GM12878 (cell line): ENCODE results near the gene CPVL. TPM values are rescaled to one million over a fixed set of nuclear protein-coding genes. Genes with fewer than 3 reads are reported as not detected.

ENCODE experiments used
- ATAC-seq: fragments of 200-7000 bp; cut with Tn5 transposase; 3 replicates; pipeline ENCODE4 v1.9.1; 2020; ENCODE audit warnings: mild to moderate bottlenecking, moderate library complexity
- BruUV-seq: library from RNA; stranded (reverse); fragments of 400-500 nt; replicated peaks from 2 replicates; lab custom pipeline; 2021; lab: Mats Ljungman, UMichigan
- CTCF ChIA-PET: fragments of 300-600 bp; sonication (Branson Sonifier 250); formaldehyde crosslinking; extraction: SDS; loops from one replicate; lab custom pipeline; 2021; ENCODE audit warnings: inconsistent platforms; lab: Yijun Ruan, JAX
- POLR2A ChIA-PET: fragments of 350-600 bp; formaldehyde crosslinking; extraction: SDS; loops from one replicate; lab custom pipeline; 2021; ENCODE audit warnings: inconsistent platforms; lab: Charles Lee
- RAD21 ChIA-PET: fragments of 300-600 bp; sonication (Branson Sonifier 250); formaldehyde crosslinking; loops from one replicate; lab custom pipeline; 2023; ENCODE audit warnings: antibody characterized with exemption; ENCODE audit not compliant: unreplicated experiment; lab: Charles Lee
- SMC1A ChIA-PET: fragments of 300-600 bp; sonication (Branson Sonifier 250); formaldehyde crosslinking; loops from one replicate; lab custom pipeline; 2023; ENCODE audit not compliant: unreplicated experiment, uncharacterized antibody; lab: Charles Lee
- DNase-seq: peaks from one replicate; pipeline ENCODE4 v3.0.0-alpha.2; 2011; ENCODE audit warnings: low read depth, low spot score
- FAIRE-seq: peaks from 3 replicates; lab custom pipeline; 2011; peaks lifted over from hg19 to GRCh38; lab: Jason Lieb, UNC
- H2AFZ ChIP-seq: 2 replicates; pipeline ENCODE4 v1.6.0; 2011; ENCODE audit warnings: low read depth, low read length, control low read depth; ENCODE audit not compliant: control insufficient read depth
- H3K27ac ChIP-seq: 2 replicates; pipeline ENCODE4 v1.5.1; 2011; ENCODE audit warnings: control low read depth; ENCODE audit not compliant: control insufficient read depth, insufficient read depth
- H3K27me3 ChIP-seq, 2 experiments: replicated peaks in 1 of 2; 2 replicates each; pipeline versions ENCODE4 v1.6.0 to v1.6.1; 2011; ENCODE audit warnings: low read length in 1 of 2; ENCODE audit not compliant: control insufficient read depth in 2 of 2, insufficient read depth in 2 of 2
- H3K36me3 ChIP-seq, 2 experiments: 2 replicates each; pipeline ENCODE4 v1.5.1; 2011; ENCODE audit warnings: low read length in 1 of 2; ENCODE audit not compliant: control insufficient read depth in 2 of 2, insufficient read depth in 2 of 2
- H3K4me1 ChIP-seq: 2 replicates; pipeline ENCODE4 v1.6.1; 2011; ENCODE audit warnings: mild to moderate bottlenecking, low read length, moderate library complexity, mixed read lengths; ENCODE audit not compliant: control insufficient read depth, insufficient read depth
- H3K4me2 ChIP-seq: 2 replicates; pipeline ENCODE4 v1.6.0; 2011; ENCODE audit warnings: control low read depth; ENCODE audit not compliant: control insufficient read depth, insufficient read depth
- H3K4me3 ChIP-seq: fragments of 200-600 bp; sonication (generic); 2 replicates; pipeline ENCODE4 v1.5.1; 2016
- H3K79me2 ChIP-seq: 2 replicates; pipeline ENCODE4 v1.6.0; 2011; ENCODE audit warnings: low read length; ENCODE audit not compliant: control insufficient read depth, insufficient read depth
- H3K9ac ChIP-seq: 2 replicates; pipeline ENCODE4 v1.8.0; 2011; ENCODE audit warnings: low read length, control low read depth, mixed read lengths; ENCODE audit not compliant: control insufficient read depth, insufficient read depth
- H3K9me3 ChIP-seq: replicated peaks from 3 replicates; pipeline ENCODE4 v1.5.1; 2011; ENCODE audit warnings: mild to moderate bottlenecking, low read length; ENCODE audit not compliant: control insufficient read depth, insufficient read depth
- H4K20me1 ChIP-seq: 2 replicates; pipeline ENCODE4 v1.6.0; 2011; ENCODE audit not compliant: control insufficient read depth, insufficient read depth
- ATF3 ChIP-seq: IDR thresholded peaks from 2 replicates; pipeline ENCODE4 v1.6.1; 2011; ENCODE audit warnings: low read depth, mild to moderate bottlenecking, low read length, moderate library complexity, borderline replicate concordance; ENCODE audit errors: extremely low read depth
- CHD2 ChIP-seq: IDR thresholded peaks from 2 replicates; pipeline ENCODE4 v1.6.1; 2011; ENCODE audit warnings: low read depth, low read length, improper control_type of control experiment, borderline replicate concordance
- SIX5 ChIP-seq: IDR thresholded peaks from 2 replicates; pipeline ENCODE4 v1.6.1; 2011; ENCODE audit warnings: mild to moderate bottlenecking, low read depth, low read length, moderate library complexity; ENCODE audit not compliant: severe bottlenecking
- WGBS: methylation state at CpG from one replicate; pipeline ENCODE4 v1.1.6; 2016; ENCODE audit warnings: low lambda C conversion rate; ENCODE audit not compliant: insufficient replicate concordance, insufficient coverage; ENCODE audit errors: missing lambda C conversion rate; 5-methylcytosine and 5-hydroxymethylcytosine counted together
- in situ Hi-C: fragments of 300-500 bp; cut with MboI; formaldehyde crosslinking; loops from 9 replicates; pipeline ENCODE4 v1.14.3; 2018; ENCODE audit warnings: mixed read lengths
- intact Hi-C: fragments of 100-400 bp; cut with micrococcal nuclease; formaldehyde crosslinking; loops from one replicate; pipeline ENCODE4 v1.14.2; 2022; ENCODE audit not compliant: unreplicated experiment
- polyA plus RNA-seq, 11 experiments: library from polyadenylated mRNA; depleted of rRNA in 4 of 11; unstranded in 6 of 11; stranded (reverse) in 5 of 11; fragments of >200 nt; fragmentation: Nextera tagmentation in 4 of 11; fragmentation: Illumina TruSeq in 1 of 11; extraction: Ambion mirVana in 4 of 11; extraction: Trizol in 1 of 11; gene quantifications; 1 replicate in 1 of 11; 2 replicates in 10 of 11; pipeline versions ENCODE4 v1.2.1 to v1.2.3, GENCODE V29; 2011 to 2016; ENCODE audit warnings: inconsistent platforms in 2 of 11, missing spikeins in 2 of 11, low read depth in 1 of 11
- total RNA-seq, 4 experiments: library from RNA; depleted of rRNA in 3 of 4; stranded (reverse); fragments of >200 nt in 3 of 4; fragmentation: Illumina TruSeq in 1 of 4; extraction: Trizol in 1 of 4; gene quantifications; 2 replicates each; pipeline versions ENCODE4 v1.2.1 to v1.2.3, GENCODE V29; 2013 to 2021
- TF ChIP-seq, protein P1 (sequence below): fragments of 450-650 bp; formaldehyde crosslinking; IDR thresholded peaks from 2 replicates; pipeline ENCODE4 v1.4.0; 2022; ENCODE audit warnings: mild to moderate bottlenecking, moderate library complexity

Gene CPVL
- total and polyA plus RNA-seq, 10 of the 15 experiments (the other 5 are each of a cell fraction or from before 2014, with no cell fraction given): 0.59 TPM; not detected in 9

DNA sequence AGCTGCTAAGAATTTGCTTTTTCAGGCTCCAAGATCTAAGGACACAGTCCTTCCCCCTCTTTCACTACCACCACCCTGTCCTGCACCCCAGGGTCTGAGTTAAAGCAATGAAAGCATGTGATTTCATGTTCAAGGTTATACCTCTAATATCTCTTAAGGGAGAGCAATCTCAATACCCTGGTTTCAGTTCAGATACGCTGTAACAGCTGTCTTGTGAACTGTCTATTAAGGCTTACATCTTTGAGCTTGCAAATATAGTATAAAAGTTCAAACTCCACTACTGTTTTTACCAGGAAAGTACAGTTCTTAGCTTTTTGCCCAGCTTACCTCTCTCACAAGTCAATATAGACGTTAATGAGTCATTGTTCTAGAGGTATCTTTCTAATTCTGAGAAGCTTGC, 2.6 kb downstream of the CPVL start:
- ChIA-PET CTCF (interaction anchor here (1.4 kb wide), 1 partner anchor 217 kb away, joined by 3 read pairs; no protein-coding TSS in a partner anchor), RAD21 (no interaction called here)
- FAIRE-seq (no peak), DNase-seq (no peak), ATAC-seq (no peak)
- intact Hi-C loops (no loop called here), in situ Hi-C loops (no loop called here)
- Histone ChIP-seq H3K9ac (no peak overlapping the region), H3K79me2 (no peaks in the 10 kb centered on the region), H3K27ac (no peak overlapping the region), H3K4me3 (no peak overlapping the region), H3K4me1 (no peaks in the 10 kb centered on the region), H3K36me3 (no peaks in the 10 kb centered on the region), H4K20me1 (no peaks in the 10 kb centered on the region), H3K4me2 (no peak overlapping the region)
- 0% methylated on average over 2 of the region's 2 CpGs for WGBS
- no TSS peak for BruUV-seq
- TF ChIP-seq ATF3 (no peak), CHD2 (no peak), SIX5 (no peak)
- TF ChIP-seq, protein P1, sequence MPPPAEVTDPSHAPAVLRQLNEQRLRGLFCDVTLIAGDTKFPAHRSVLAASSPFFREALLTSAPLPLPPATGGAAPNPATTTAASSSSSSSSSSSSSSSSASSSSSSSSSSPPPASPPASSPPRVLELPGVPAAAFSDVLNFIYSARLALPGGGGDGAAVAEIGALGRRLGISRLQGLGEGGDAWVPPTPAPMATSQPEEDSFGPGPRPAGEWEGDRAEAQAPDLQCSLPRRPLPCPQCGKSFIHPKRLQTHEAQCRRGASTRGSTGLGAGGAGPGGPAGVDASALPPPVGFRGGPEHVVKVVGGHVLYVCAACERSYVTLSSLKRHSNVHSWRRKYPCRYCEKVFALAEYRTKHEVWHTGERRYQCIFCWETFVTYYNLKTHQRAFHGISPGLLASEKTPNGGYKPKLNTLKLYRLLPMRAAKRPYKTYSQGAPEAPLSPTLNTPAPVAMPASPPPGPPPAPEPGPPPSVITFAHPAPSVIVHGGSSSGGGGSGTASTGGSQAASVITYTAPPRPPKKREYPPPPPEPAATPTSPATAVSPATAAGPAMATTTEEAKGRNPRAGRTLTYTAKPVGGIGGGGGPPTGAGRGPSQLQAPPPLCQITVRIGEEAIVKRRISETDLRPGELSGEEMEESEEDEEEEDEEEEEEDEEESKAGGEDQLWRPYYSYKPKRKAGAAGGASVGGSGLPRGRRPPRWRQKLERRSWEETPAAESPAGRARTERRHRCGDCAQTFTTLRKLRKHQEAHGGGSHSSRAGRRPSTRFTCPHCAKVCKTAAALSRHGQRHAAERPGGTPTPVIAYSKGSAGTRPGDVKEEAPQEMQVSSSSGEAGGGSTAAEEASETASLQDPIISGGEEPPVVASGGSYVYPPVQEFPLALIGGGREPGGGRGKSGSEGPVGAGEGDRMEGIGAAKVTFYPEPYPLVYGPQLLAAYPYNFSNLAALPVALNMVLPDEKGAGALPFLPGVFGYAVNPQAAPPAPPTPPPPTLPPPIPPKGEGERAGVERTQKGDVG (CRISPR knock-in tag): no peak
- TF ChIP-seq, all 136 proteins: peak for 0
- Histone ChIP-seq H2AFZ (no peak overlapping the region), H3K27me3 (peaks cover 8 to 9% of the 10 kb centered on the region in 2 experiments; a peak in 3 of 4 replicates), H3K9me3 (no peaks in the 10 kb centered on the region)
- ChIA-PET SMC1A (interaction anchor here (0.6 kb wide), 1 partner anchor 40 kb away, joined by 4 read pairs; no protein-coding TSS in a partner anchor), POLR2A (no interaction called here)
